GM18526 (cell line): ENCODE data around the gene TNIP3.

Experiments used
- POLR2A ChIP-seq: IDR thresholded peaks from 3 replicates; pipeline ENCODE4 v1.6.1; 2011; ENCODE audit not compliant: insufficient read length; ENCODE audit errors: extremely low read depth

The TNIP3 gene

DNA sequence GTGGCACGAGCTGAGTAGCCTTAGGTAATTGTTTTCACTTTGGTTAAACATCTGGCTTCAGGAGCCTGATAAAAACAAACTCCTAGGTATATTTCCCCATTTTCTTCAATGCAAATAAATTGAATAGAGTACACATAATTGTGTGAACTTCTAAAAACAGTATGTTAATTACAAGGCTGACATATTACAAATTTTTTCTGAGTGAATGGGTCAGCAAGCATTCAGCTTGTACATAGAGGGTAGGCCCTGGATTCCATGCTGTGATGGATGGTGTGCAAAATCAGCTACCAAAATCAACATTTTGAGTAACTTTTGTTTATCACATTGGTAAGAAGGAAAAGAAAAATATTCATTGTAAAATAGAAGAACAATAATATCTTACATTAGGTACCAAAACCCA is 12.2 kb downstream of the TNIP3 start:
- TF ChIP-seq POLR2A, result no peak

GRCh38 chr4:121150486-121150885 is 13.6 kb downstream of the TNIP3 start:
- TF ChIP-seq POLR2A, result no peak

DNA sequence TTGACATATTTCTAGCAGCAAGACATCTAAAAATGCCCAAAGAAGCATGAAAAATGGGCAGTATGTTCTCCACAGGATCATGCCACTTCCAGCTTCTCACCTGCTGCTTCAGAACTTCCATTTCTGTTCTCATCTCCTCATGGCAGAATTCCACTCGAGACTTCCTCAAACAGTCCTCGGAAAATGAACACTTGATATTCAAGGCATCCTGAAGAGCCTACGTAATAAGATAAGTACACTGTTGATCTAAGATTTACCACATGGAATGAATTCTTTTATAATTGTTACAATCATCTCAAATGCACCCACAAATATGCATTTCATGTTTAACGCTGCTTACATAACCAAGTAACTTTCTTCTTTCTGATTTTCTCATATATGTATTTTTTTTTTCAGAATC is 14.1 kb downstream of the TNIP3 start:
- TF ChIP-seq POLR2A, result no peak

GRCh38 chr4:121148621-121149020 is 15.5 kb downstream of the TNIP3 start:
- TF ChIP-seq POLR2A, result no peak

DNA sequence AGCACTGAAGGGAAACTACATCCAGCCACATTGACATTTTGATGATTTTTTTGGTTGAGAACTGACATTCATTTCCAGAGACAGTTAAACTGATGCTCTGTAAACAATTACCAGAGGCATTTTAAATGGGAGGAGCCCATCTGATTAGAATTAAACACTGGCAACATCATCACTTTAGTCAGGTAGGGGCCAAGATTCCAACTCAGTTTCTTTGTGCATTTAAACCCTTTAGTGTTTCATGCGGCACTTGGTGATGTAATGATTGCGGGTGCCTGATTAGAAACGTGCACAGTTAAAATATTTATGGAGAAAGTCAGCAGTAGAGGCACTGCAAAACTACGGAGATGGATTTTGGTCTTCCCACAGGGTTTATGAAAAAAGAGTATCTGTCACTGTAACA is 16.1 kb downstream of the TNIP3 start:
- no peak for TF ChIP-seq POLR2A

DNA sequence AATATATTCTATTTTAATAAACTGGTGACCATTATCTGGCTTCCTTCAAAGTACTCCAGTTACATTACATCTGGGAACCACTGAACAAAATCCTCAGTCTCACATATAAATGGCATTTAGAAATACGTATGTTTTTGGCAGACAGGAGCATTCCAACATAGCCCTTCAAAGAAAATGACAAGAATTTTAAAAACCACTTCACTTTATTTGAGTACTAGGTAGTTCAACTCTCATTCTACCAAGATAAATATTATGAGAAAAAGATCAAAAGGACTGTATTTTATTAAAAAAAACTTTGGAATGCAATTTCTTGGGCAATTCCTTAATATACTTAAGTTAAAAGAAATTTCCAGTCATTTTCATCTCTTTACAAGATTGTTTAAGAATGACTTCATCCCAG is 17.6 kb downstream of the TNIP3 start:
- TF ChIP-seq POLR2A, result no peak

DNA sequence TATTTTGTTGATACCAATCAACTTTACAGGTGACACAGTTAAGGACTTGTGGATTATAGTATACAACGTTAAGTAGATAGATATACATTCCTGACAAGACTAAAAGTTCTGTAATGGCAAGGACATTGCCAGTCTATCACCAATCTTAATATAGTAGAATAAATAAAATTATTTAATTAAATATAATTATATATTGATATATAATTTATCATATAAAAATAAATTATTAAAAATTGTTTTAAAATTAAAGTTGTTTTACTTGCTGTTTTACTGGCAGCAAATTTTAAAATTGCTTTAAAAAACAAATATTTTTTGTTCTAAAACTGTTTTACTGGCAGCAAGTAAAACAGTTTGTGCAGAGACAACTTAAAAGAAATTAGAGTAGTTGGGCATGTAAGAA is 18.7 kb downstream of the TNIP3 start:
- TF ChIP-seq POLR2A, result no peak

DNA sequence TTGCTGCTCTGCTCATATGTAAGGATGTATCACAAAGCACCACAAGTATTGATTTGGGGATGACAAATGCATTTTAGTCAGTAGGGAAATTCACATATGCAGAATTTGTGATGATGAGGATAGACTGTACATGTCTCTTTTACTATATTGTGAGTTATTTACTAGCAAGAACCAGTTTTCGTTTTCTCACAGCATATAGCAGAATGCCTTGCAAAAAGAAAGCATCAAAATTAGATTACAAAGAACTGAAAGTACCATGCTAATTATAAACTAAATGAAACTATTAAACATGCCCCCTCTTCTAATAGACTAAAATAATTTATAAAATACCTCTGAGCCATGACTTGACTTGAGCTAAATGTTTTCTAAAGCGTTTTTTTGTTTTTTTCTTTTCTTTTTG is 20.1 kb downstream of the TNIP3 start:
- no peak for TF ChIP-seq POLR2A

DNA sequence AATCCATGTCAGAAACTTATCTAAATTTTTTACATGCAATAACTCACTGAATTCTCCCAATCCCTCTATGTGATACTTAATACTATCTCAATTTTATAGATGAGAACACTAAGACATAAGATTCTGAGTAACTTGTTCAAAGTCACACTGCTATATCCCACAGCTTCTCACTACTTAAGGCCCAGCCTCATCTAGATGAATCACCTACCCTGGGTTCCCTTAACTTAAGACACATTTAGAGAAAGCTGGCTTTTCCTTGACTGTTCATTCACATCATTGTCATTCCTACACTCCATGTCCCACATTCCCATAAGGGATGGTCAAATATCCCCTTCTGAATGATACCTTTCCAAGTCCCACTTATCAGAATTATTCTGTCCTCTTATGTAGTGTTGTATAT is 21.0 kb downstream of the TNIP3 start:
- TF ChIP-seq POLR2A, result no peak

- no peak for TF ChIP-seq POLR2A
These were observed 23.2 kb downstream of the TNIP3 start for GRCh38 chr4:121140716-121141460.

DNA sequence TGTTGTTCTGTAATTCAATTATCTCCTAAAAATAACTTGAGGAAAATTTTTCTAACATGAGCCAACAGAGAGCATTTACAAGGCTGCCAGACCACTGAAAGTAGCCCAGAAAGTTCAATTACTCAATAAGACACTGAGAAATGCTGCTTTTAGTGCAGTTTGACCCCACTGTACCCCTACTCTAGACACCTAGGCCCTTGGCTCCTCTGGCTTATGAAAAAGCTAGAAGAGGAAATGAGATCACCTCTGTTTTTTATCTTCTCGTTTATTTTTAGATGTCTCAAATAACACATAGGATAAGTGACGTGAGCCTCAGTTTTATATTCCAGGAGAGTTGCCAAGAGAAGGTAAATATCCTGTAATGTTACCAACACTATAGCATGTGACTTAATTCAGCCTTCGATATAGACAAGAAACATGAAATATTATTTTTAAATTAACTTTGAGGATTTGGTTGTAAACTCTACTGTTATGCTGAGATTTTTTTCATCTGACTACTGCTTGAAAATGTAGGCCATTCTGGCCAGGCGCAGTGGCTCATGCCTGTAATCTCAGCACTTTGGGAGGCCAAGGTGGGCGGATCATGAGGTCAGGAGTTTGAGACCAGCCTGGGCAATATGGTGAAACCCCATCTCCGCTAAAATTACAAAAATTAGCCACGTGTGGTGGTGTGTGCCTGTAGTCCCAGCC is 24.4 kb downstream of the TNIP3 start:
- no peak for TF ChIP-seq POLR2A

DNA sequence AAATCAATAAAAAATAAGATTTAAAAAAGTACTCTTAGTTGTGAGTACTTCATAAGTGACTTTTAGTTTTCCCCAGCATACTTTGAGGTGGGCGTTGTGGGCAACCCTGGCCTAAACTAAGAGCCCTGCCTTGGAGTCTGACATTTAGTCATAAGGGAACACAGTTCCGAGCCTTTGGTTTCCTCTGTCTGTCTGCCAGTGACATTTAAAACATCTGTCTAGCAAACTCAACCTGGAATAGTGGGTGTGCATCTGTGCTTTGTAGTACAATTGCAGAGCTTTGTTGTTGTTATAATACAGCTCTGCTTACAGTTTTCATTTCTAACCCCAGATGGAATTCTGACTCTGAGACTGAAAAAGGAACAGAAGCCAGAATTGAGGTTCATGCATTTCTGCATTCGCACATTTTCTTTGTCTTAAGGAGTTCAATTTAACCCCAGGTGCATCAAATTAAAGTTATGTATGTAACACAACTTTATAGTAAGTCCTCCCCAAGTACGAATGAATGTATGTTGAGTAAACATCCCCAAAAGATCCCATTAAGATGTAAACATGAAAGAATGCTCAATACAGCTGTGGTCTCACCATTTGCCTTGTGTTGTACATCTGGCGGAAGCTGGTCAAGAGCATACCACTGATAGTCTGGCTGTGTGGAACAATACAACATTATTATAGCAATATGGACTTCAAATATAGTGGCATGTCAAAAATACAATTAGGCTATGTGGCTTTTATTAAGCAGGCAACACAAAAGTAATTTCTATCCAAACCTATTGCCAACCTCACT is 25.9 kb downstream of the TNIP3 start:
- no peak for TF ChIP-seq POLR2A

DNA sequence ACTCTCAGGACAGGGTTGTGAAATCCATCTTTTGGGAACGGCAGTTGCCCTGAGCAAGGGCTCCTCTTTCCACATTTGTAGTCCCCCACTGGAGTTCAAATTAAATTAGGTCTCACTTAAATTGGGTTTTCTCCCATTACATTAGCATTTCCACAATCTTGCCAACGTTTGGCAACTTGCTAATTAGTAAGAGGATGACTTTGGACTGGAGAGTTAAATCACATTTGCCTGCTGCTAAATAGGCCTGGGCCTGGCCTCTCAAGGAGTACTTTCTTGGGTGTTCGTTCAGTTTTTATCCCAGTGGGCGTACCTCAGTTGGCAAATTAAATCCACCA is 33.8 kb downstream of the TNIP3 start:
- no peak for TF ChIP-seq POLR2A

DNA sequence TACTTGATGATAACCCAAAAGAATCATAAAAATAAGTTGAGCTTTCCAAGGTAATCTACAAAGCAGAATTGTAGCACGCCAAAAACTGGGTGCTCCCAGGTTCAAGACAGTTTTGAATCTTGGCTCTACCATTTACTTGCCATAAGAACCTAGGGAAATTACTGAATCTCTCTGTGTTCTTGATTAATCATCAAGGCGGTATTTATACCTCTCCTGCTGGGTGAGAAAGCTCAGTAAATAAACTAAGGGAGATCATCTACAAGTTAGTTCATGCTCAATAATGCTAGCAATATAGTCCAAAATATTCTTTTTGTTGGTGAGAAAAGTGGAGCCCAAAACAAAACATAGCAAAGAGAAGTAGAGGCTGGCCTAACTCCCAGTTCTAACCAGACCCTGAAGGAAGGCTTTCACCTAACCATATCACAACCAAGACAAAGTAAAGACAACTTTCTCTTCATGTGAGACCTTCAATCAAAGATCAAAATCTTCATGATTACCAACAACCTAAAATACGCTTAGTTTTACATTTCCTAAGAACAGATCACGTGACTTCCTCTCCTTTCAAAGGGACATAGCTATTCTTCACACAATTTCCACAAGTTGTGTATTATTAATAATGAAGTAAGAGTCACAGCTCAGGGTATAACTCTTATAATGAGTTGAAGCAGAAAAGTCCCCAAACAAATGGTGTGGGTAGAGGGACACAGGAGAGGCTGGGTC is 34.4 kb downstream of the TNIP3 start:
- no peak for TF ChIP-seq POLR2A

GRCh38 chr4:121127100-121127499 is 37.0 kb downstream of the TNIP3 start:
- no peak for TF ChIP-seq POLR2A

- TF ChIP-seq POLR2A, result no peak
These were observed 37.6 kb downstream of the TNIP3 start for GRCh38 chr4:121126449-121127006.

DNA sequence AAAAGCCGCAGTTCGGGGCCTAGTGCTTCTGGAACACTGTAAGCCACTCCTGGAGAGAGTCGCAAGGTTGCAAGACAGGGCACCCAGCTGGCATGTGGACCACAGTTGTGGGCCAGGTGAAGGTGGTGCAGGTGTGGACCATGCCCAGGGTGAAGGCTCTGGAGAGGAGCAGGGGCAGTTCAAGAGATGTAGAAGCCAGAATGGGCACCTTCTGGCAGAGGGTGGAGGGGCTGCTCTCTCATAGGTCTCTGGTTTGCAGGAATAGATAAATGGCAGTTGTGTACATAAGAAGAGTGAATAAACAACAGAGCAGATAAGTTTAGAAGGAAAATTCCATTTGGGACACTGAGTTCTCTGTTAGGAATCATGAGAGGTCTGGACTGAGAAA is 38.6 kb downstream of the TNIP3 start:
- no peak for TF ChIP-seq POLR2A
